HG03378 (cell line): ENCODE results near the gene ZIC5.

Source experiments
- ATAC-seq: cut with Tn5 transposase; IDR thresholded peaks from one replicate; pipeline ENCODE4 v1.9.1; 2021; ENCODE audit warnings: mild to moderate bottlenecking, moderate library complexity; ENCODE audit not compliant: unreplicated experiment

Gene ZIC5

DNA sequence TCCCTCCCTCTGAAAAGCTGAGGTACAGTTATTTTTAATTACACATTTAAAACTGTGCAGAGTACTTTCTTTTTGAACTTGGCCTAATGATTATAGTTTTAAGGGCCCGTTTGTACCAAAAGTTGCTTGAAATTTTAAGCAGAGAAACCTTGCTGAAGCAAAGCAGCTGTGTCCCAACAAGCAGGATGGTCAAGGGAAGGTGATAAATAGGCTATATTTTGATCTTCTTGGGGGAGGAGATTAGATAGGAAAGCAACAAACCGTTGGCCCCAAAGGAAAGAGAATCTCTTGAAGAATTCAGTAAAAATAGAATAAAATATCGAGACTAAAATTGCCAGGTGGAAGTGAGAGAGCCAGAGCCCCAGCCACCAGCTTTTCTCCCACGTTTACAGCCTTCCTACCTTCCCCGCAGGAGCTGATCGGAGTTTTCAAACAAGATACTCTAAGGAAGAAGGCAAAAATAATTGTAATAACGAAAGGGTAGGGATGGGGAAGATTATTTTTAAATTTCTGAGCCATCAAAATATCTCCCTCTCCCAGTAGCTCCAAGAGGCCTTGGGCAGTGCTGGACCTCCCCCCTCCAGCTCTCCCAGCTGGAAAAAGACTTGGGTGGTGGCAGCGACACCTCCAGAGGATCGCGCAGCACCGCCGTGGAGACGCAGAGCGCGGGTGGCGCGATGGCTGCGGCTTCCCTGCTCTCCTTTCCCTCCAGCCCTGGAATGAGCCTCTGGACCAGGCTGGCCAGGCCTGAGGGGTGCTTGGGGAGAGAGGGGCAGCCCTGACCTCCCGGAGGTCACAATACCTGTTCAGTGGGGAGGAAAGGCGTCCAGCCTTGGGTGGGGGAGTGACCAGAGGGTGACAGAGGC, 15.8 kb upstream of the ZIC5 start:
- ATAC-seq: no peak

DNA sequence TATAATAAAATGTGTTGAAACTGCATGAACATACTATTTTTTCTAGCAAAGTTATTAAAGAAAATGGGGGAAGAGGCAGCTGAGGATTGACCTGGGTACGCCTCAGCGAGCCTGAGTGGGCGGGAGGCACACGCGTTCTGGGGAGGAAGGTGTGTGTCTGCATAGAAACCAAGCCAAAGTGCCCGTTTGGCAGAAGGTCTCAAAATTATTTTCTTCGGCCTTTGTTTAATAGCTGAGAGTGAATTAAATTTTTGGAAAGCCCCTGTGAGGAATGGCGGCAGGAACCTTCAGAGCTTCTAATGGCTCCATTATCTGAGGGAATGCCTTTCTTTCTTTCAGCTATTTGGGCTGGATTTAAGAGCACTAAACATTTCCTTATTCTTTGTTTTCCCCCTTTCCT, 15.2 kb upstream of the ZIC5 start:
- ATAC-seq: no peak

DNA sequence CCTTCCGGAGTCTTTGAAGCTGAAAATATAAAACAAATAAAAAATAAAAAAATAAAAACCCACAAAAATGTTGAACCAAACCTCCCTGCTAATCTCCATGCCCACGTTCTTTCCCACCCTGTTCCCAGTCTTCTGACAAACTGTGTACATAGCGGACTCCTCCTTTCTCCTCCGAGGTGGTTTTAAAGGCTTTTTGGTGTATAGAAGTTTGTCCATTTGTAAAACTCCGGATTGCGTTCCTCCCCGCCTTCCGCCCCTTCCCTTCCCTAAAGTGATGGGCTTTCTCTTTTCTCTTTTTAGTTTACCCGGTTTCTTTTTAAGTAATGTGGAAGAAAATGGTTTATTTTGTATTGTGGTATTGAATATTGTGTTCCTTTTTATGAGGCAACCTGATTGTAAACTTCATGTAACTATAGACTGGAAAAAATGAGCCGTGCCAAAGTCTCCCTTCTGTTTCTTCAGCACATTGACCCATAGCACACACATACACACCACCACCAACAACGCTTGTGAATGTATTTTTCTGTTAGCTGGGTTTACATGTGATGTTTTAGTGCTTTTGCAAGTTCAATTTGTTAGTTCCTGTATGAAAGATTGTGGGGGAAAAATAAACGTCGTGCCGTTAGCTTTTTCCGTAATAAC, 14.4 kb upstream of the ZIC5 start:
- no peak for ATAC-seq

DNA sequence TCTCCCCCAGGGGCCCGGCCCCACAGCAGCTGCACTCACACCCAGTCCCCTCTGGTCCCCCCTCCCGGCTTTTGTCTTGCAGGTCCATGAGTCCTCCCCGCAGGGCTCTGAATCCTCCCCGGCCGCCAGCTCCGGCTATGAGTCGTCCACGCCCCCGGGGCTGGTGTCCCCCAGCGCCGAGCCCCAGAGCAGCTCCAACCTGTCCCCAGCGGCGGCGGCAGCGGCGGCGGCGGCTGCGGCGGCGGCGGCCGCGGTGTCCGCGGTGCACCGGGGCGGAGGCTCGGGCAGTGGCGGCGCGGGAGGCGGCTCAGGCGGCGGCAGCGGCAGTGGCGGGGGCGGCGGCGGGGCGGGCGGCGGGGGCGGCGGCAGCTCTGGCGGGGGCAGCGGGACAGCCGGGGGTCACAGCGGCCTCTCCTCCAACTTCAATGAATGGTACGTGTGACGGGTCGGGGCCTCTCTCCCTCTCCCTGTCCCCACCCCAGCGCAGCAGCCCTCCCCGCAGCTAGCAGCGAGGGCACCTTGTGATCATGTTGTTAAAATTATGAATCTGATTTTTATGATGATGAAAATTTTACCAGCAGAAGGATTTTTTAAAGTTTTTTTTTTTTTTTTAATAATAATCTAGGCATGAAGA, 13.8 kb upstream of the ZIC5 start:
- no peak for ATAC-seq

DNA sequence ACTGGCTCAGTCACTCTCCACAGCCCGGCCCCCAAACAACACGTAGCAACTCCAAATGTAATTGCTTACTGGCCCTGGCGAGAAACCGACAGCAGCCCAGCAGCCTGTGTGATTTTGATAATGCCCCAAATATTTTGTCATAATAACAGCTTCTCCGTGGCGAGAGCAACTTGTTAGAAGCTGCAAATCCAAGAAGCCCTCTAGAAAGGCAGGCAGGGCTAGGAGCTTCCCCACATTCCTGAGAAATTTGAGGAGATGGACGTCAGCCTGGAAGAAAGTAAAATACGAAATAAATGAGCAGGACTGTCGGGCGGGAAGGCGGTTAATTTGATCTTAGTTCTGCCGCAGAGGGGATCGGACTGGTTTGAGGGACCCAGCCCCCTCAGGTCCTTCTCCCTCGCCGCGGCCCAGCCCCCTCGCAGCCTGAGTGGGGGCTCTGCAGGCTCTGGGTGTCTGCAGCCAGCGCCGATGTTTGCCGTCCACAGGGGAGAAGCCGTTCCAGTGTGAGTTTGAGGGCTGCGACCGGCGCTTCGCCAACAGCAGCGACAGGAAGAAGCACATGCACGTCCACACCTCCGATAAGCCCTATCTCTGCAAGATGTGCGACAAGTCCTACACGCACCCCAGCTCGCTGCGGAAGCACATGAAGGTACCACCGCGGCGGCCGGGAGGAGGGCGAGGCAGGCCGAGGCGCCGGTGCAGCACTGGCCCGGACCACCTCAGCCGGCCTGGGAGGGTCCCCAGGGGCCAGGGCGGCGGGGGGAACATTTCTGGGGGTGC, 13.1 kb upstream of the ZIC5 start:
- ATAC-seq: no peak

DNA sequence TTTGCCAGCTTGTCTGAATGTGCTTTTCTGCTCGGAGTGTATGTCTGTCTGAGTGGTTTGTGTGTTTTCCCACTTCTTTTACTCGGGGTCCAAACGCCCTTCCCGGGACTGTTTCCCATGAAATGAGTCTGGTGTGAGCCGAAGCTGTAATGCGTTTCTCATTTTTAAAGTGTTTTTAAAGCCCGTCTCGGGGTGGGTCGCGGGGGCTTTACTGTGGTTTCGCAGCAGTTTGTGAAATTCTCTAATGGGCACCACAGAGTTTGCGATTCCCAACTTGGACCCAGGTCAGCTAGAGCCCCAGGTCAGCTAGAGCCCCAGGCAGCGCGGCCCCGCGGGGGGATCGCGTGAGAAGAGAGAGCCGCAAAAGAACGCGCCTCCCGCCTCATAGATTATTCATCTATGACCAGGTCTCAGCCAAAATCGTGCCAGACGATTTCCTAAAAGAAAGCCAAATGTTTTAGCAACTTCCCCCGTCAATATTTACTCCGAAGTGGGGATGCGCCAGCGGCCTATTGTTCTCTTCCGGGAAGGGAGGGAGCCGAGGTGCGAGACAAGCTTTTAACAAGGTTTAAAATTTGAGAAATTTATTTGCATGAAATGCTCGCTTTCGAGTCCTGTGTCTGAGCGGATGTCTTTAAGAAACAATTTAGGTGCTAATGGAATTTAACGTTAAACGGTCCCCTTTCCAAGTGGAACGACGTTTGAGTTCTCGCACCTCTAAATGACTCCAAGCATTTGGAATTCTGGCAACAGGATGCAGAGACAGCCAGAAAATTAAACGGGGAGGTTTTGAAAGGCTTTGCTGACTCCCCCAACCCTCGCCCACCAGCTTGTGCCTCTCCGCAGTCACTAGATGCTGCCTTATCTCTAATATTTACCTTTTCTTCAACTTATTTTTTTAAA, 12.2 kb upstream of the ZIC5 start:
- no peak for ATAC-seq

DNA sequence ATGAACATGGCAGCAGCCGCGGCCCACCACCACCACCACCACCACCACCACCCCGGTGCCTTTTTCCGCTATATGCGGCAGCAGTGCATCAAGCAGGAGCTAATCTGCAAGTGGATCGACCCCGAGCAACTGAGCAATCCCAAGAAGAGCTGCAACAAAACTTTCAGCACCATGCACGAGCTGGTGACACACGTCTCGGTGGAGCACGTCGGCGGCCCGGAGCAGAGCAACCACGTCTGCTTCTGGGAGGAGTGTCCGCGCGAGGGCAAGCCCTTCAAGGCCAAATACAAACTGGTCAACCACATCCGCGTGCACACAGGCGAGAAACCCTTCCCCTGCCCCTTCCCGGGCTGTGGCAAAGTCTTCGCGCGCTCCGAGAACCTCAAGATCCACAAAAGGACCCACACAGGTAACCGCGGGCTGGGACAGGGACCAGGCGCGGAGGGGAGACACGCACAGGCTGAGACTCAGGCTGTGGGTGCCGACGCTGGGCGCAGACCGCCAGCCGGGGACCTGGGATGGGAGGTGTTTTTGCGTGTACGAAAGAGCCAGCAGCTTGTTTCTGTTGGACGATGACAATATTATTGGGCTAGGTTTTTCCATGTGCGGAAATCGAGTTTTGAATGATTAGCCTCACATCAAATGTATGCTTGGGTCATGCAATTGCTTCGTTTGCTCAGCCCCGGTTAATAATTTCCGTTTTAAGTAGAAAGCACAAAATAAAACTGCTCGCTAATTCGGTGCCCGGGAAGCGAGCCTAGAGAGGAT, 11.3 kb upstream of the ZIC5 start:
- no peak for ATAC-seq

DNA sequence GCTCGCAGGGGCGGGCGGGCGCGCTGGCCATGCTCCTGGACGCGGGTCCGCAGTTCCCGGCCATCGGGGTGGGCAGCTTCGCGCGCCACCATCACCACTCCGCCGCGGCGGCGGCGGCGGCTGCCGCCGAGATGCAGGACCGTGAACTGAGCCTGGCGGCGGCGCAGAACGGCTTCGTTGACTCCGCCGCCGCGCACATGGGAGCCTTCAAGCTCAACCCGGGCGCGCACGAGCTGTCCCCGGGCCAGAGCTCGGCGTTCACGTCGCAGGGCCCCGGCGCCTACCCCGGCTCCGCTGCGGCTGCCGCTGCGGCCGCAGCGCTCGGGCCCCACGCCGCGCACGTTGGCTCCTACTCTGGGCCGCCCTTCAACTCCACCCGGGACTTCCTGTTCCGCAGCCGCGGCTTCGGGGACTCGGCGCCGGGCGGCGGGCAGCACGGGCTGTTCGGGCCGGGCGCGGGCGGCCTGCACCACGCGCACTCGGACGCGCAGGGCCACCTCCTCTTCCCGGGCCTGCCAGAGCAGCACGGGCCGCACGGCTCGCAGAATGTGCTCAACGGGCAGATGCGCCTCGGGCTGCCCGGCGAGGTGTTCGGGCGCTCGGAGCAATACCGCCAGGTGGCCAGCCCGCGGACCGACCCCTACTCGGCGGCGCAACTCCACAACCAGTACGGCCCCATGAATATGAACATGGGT, 10.6 kb upstream of the ZIC5 start:
- ATAC-seq: no peak

DNA sequence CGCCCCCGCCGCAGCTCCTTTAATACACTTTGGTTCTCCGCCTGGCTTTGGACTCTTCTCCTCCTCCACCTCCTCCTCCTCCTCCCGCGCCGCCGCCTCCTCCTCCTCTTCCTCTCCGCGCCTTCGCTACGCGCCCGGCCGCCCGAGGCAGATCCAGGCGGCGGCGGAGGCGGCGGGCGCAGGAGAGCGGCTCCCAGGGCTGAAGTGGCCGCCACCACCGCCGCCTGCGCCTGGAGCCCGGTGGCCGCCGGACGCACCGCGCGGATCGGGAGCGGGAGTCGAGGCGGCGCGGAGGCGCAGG, 10.1 kb upstream of the ZIC5 start, which contains the start of gene ZIC2:
TSS of gene ZIC2 (plus strand) at position 50 of the 301 bp plus-strand sequence. CDS start 281 bp downstream, outside the sequence.
- no peak for ATAC-seq

DNA sequence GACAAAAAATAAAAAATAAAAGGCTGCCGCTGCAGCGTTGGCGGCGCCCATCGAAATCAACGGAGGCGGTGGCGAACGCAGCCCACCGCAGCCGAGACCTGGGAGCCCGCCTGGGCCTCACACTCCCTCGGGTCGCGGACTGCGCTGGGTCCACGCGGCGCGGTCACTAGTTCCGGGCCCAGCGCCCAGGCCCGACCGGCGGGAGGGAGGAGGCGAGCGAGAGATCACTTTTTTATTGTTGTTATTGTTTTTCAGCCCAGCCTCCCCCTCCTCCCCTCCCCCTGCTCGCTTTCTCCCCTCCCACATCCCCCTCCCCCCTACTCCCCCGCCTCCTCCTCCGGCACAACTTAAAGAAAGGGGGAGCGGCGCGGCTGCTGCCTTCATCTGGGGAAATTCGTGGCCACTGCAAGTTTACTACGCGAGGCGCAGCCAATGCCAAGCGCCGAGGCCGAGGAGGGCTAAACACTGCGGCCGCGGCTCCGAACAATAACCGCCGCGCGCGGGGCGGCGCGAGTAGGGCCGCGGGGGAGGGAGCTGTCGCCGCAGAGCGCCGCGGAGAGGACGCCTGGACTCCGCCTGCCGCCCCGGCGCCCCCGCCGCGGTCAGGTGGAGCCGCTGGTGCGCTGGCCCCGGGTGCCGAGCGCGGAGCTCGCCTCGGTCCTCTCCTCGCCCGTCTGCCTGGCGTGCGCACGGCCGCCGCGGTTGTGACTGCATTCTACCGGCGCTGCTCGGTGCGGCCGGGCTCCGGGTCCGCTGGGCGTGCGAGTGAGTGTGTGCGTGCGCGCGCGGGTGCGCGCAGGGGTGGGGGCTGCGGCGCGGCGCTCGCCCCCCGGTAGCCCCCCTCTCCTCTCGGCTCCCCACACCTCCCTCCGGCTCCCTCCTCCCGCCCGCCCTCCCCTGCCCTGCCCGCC, 9.5 kb upstream of the ZIC5 start:
- ATAC-seq: no peak

DNA sequence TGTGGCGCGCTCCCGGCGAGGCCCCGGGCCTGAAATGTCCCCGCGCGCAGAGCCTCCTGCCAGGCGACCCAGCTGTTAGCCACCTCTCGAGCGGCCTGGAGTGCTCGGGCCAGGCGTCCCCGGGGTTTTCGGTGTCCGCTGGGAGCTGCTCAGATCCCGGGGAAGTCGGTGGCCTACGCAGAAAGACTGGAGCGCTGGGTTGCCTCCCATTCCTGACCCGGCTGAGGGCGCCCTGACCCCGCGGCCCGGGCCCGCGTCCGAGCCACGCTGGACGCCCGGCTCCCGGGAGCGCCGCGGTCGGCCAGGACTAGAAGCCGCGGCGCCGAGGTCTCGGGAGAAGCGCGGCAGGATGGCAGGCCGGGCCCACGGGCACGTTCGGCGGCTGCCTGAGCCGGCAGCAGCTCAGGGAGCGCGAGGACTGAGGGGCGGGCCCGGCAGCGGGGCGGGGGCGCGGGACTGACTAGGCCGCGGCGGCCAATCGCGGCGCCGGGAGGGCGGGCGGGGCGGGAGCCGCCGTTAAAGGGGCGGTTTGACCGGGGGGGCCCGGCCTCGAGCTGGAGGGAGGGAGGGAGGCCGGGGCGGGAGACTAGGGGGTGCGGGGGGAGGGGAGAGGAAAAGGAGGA, 8.7 kb upstream of the ZIC5 start:
- ATAC-seq: no peak

DNA sequence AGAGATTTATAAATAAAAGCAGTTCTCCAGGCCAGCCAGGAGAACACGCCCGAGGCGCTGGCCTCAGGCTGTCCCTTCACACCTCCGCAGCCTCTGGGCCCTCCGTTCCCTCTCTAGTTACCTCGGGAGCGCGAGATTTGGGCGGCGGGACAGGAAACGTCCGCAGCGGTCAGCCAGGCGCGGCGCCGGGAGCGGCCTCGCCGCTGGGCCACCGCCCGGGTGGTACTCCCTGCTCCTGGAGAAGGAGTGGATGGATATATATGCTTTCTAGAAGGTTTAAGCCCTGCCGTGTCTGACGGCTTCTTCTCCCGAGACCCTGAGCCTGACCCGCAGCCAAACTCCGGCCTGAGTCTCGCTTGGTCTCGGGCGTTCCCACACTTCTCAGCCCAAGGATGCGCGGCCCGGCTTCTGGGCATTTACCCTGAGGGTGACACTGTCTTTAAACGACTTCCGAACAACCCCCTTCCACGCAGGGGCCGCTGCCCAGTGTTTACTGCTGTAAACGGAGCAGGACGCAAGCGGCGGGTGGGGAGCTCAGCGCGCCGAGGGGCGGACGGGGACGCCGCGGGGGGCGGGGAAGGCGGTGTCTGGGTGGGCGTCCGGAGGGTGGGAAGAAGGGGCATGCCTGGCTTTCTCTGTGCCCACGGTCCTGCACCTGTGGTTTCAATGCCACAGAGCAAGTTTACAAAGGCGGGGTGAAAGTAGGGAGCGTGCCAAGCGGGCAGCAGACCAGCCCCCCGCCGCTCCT, 8.1 kb upstream of the ZIC5 start:
- no peak for ATAC-seq

DNA sequence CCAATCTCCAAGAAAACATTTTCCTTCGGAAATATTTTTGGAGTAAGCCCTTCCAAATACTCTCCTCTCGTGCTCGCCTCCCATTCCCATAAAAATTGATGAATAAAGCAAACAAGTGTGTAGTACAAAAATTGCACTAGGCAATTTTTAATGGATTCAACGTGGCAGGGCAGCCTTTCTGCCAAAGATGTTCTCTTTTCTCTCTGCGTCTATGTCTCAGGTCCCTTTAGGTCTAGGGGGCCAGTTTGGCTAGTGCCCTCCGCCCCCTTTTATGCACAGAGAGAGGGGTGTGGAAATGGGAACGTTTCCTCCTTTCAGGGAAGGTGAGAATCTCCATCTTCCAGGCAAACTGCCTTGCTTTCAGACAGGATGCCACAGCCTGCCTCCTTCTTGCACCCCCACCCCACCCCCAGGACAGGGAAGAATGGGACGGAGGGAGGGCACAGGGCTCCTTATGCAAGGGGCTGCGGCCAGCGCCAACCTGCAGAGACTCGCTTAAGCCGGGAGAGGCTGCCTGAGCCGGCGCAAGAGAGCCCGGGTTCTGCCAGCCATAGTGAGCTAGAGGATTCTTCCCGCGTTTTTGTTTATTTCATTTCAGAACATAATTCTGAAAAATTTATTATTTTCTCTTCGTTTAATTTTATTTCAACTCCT, 7.4 kb upstream of the ZIC5 start:
- no peak for ATAC-seq

DNA sequence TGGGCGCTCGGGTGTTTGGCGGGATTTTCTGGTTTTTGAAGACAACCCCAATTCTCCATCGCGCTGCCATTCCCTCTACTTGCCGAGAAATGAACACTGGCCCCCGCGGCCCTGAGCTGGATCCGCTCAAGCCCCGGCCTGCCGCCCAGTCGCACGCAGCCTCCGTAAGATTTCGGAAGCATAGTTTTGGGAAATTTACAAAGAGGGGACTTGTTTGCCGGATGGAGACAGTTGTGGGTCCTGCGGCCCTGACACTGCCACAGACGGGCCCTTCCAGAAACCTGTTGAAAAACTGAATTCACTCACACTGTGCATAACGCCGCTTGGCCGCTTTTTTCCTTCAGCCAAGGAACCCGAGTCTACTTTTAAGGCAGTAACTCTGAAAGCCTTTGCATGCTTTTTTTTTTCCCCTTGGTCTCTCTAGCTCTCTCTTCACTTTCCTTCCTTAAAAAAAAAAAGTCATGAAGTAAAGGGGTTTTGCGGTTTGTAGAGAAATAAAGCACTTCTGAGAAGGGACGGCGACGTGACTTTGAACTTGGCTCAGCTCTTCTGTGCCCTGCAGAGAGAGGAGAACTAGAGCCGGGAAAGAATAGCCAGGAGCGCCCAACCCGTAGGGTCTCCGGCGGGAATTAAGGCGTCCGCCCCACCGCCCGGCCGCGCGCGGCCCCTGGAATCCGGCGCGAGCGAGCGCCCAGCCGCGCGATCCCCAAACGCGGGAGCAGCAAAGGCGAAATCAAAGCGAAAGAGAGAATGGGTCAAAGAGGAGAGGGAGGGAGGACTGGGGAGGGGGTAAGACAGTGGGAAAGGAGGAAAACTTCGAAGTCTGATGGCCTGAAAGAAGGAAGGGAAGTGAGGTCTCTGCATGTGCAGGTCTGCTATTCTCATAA, 6.6 kb upstream of the ZIC5 start:
- no peak for ATAC-seq

DNA sequence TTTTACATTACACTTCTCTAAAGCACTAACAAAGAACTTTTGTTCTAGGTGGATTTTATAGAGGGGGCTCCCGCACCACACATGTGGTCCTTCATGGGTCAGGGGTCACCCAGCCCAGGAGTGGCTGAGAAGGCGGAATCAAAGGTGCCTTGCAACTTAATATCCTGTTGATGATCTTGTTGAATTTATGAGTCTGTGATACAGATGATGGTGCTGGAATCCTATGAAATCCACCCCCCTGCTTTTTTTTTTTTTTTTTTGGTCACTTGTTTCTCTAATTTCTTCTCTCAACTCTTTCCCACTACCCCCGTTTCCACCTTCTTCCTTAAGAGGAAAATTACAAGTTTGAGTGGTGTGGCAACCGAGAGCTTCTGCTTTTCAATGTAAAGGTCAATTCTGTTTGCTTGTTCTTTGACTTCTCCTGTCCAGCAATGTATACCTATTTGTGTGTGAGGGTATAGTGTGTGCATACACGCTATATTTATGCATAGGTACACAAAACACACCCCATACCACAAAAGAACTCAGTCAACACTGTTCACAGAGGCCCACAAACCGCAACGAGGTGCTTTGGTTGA, 5.9 kb upstream of the ZIC5 start:
- ATAC-seq: no peak
